CD4-positive, alpha-beta T cell treated with Interleukin-15 for 4 hours (primary cell): Measurements from ENCODE around the gene IPO4.
"Not testable (repeated sequence)": the region's sequence is repeated elsewhere in the genome, so short reads cannot be mapped to it uniquely, and the experiment has no call there.

Source experiments
- DNase-seq: peaks from one replicate; pipeline ENCODE4 v3.0.0-alpha.2; 2020; ENCODE audit warnings: low spot score

IPO4 gene

GRCh38 chr14:24216876-24217275 lies 28.3 kb upstream of the IPO4 start:
- not testable (repeated sequence) for DNase-seq

GRCh38 chr14:24216345-24216699 lies 27.7 kb upstream of the IPO4 start:
- no peak for DNase-seq

- DNase-seq: peak; percentile 90
Observed at GRCh38 chr14:24215495-24216344, 27.1 kb upstream of the IPO4 start, which contains the start of gene MDP1. Gene MDP1 (minus strand): TSS chr14:24216066. CDS start chr14:24215955, 111 bp downstream.

- no peak for DNase-seq
Observed at GRCh38 chr14:24213866-24214662, 25.4 kb upstream of the IPO4 start.

- DNase-seq: peak; percentile 97
Observed at GRCh38 chr14:24212924-24213865, 24.6 kb upstream of the IPO4 start, which contains the start of gene CHMP4A. Gene CHMP4A (minus strand): TSS chr14:24213488. CDS start chr14:24213439, 49 bp downstream.

- DNase-seq: no peak
Observed at GRCh38 chr14:24211311-24211710, 22.7 kb upstream of the IPO4 start.

- no peak for DNase-seq
Observed at GRCh38 chr14:24207625-24208024, 19.0 kb upstream of the IPO4 start.

GRCh38 chr14:24207104-24207551 lies 18.5 kb upstream of the IPO4 start:
- no peak for DNase-seq

GRCh38 chr14:24206260-24207103 lies 17.9 kb upstream of the IPO4 start:
- DNase-seq: no peak

- no peak for DNase-seq
Observed at GRCh38 chr14:24204163-24205146, 15.8 kb upstream of the IPO4 start.

GRCh38 chr14:24203249-24203886 lies 14.8 kb upstream of the IPO4 start:
- not testable (repeated sequence) for DNase-seq

- DNase-seq: not testable (repeated sequence)
Observed at GRCh38 chr14:24202538-24202937, 13.9 kb upstream of the IPO4 start.

- DNase-seq: no peak
Observed at GRCh38 chr14:24198814-24199524, 10.4 kb upstream of the IPO4 start.

- DNase-seq: no peak
Observed at GRCh38 chr14:24197056-24197450, 8.4 kb upstream of the IPO4 start.

GRCh38 chr14:24196071-24197055 lies 7.7 kb upstream of the IPO4 start:
- no peak for DNase-seq

- peak; percentile 89 for DNase-seq
Observed at GRCh38 chr14:24195186-24196070, 6.8 kb upstream of the IPO4 start, which contains the start of gene TM9SF1. Gene TM9SF1 (minus strand): TSS chr14:24195441. CDS start chr14:24195019, 422 bp downstream.
